ENCODE measurements around the gene MRPL43.

- no peak for TF ChIP-seq CTCF (IDR thresholded peaks at IDR 0.05)
- TF ChIP-seq ZFX (IDR thresholded peaks at IDR 0.05; ENCODE audit: borderline replicate concordance): no peak
These were observed 46.0 kb upstream of the MRPL43 start for GRCh38 chr10:101033276-101033675.
